ENCODE results near the gene TTC23. TPM values are rescaled to one million over a fixed set of nuclear protein-coding genes. Genes with fewer than 3 reads are reported as not detected.

The TTC23 gene
- polyA plus RNA-seq, 1 donor (not counting 4 experiments of a cell fraction or from before 2014, with no cell fraction given) = 6.7 TPM

- H3K9ac ChIP-seq (ENCODE audit: control insufficient read depth, extremely low read depth, insufficient read depth, low read length) = no peak overlapping the region
- dilution Hi-C loops (cut with MboI; ENCODE audit: extremely low pct_ligation_motif_present, low sequenced_read_pairs) = no loop called here
- no peaks in the 10 kb centered on the region for H4K20me1 ChIP-seq (ENCODE audit: control insufficient read depth, extremely low read depth, insufficient read depth, low read length)
- H3K27me3 ChIP-seq (ENCODE audit: control insufficient read depth, extremely low read depth, insufficient read depth, low read length) = peaks cover 5% of the 10 kb centered on the region
- no peaks in the 10 kb centered on the region for H3K36me3 ChIP-seq (ENCODE audit: control insufficient read depth in 2 of 2, extremely low read depth in 1 of 2, insufficient read depth in 2 of 2, low read length in 2 of 2)
- TF ChIP-seq CTCF (optimal IDR thresholded peaks at IDR 0.05 in 1 of 3, IDR thresholded peaks at IDR 0.05 in 1 of 3, conservative IDR thresholded peaks at IDR 0.05 in 1 of 3; ENCODE audit: extremely low read depth in 1 of 3, insufficient read depth in 2 of 3, low read length in 3 of 3) = no peak
- TF ChIP-seq EZH2 (IDR thresholded peaks at IDR 0.05; ENCODE audit: low read length) = no peak
- FAIRE-seq (no peak), DNase-seq (ENCODE audit: low read depth, low spot score) (no peak)
- no peaks in the 10 kb centered on the region for H3K9me3 ChIP-seq (ENCODE audit: control insufficient read depth, low read depth, low read length)
- no peak overlapping the region for H3K4me3 ChIP-seq (ENCODE audit: control insufficient read depth in 2 of 3, extremely low read depth in 1 of 3, insufficient read depth in 2 of 3, low read depth in 1 of 3, low read length in 3 of 3)
- H3K4me2 ChIP-seq (ENCODE audit: control insufficient read depth, extremely low read depth, insufficient read depth, low read depth, low read length) = no peak overlapping the region
- no peak overlapping the region for H3K27ac ChIP-seq (ENCODE audit: control insufficient read depth, insufficient read depth, low read length)
- no peak overlapping the region for H2AFZ ChIP-seq (ENCODE audit: control insufficient read depth, low read length)
- H3K79me2 ChIP-seq (ENCODE audit: control insufficient read depth, insufficient read depth, low read length) = no peaks in the 10 kb centered on the region
- no peaks in the 10 kb centered on the region for H3K4me1 ChIP-seq (ENCODE audit: control insufficient read depth, extremely low read depth, insufficient read depth, low read length)
- H3K9me1 ChIP-seq (ENCODE audit: control insufficient read depth, extremely low read depth, insufficient read depth, low read length) = no peaks in the 10 kb centered on the region
Observed at GRCh38 chr15:99092554-99093172, 156.7 kb downstream of the TTC23 start.

GRCh38 chr15:99090938-99091337 is 158.4 kb downstream of the TTC23 start:
- H3K4me2 ChIP-seq (ENCODE audit: control insufficient read depth, extremely low read depth, insufficient read depth, low read depth, low read length) = no peak overlapping the region
- FAIRE-seq = no peak
- H4K20me1 ChIP-seq (ENCODE audit: control insufficient read depth, extremely low read depth, insufficient read depth, low read length) = no peaks in the 10 kb centered on the region
- no peaks in the 10 kb centered on the region for H3K9me3 ChIP-seq (ENCODE audit: control insufficient read depth, low read depth, low read length)
- no peak overlapping the region for H2AFZ ChIP-seq (ENCODE audit: control insufficient read depth, low read length)
- no peaks in the 10 kb centered on the region for H3K79me2 ChIP-seq (ENCODE audit: control insufficient read depth, insufficient read depth, low read length)
- H3K27ac ChIP-seq (ENCODE audit: control insufficient read depth, insufficient read depth, low read length) = no peak overlapping the region
- H3K27me3 ChIP-seq (ENCODE audit: control insufficient read depth, extremely low read depth, insufficient read depth, low read length) = peaks cover 4% of the 10 kb centered on the region
- no peak for DNase-seq (ENCODE audit: low read depth, low spot score)
- H3K4me3 ChIP-seq (ENCODE audit: control insufficient read depth in 2 of 3, extremely low read depth in 1 of 3, insufficient read depth in 2 of 3, low read depth in 1 of 3, low read length in 3 of 3) = no peak overlapping the region
- TF ChIP-seq EZH2 (IDR thresholded peaks at IDR 0.05; ENCODE audit: low read length) (no peak), CTCF (optimal IDR thresholded peaks at IDR 0.05 in 1 of 3, IDR thresholded peaks at IDR 0.05 in 1 of 3, conservative IDR thresholded peaks at IDR 0.05 in 1 of 3; ENCODE audit: extremely low read depth in 1 of 3, insufficient read depth in 2 of 3, low read length in 3 of 3) (no peak)
- H3K36me3 ChIP-seq (ENCODE audit: control insufficient read depth in 2 of 2, extremely low read depth in 1 of 2, insufficient read depth in 2 of 2, low read length in 2 of 2) = no peaks in the 10 kb centered on the region
- no peaks in the 10 kb centered on the region for H3K4me1 ChIP-seq (ENCODE audit: control insufficient read depth, extremely low read depth, insufficient read depth, low read length)
- dilution Hi-C loops (cut with MboI; ENCODE audit: extremely low pct_ligation_motif_present, low sequenced_read_pairs) = no loop called here
- H3K9ac ChIP-seq (ENCODE audit: control insufficient read depth, extremely low read depth, insufficient read depth, low read length) = no peak overlapping the region
- H3K9me1 ChIP-seq (ENCODE audit: control insufficient read depth, extremely low read depth, insufficient read depth, low read length) = no peaks in the 10 kb centered on the region
